Motor neuron (in vitro differentiated cells): ENCODE measurements around the gene FBXL13. TPM values are rescaled to one million over a fixed set of nuclear protein-coding genes. Genes with fewer than 3 reads are reported as not detected.
"Not testable (repeated sequence)": the region's sequence is repeated elsewhere in the genome, so short reads cannot be mapped to it uniquely, and the experiment has no call there.

Source experiments
- ATAC-seq, 8 experiments: fragments of 200-7000 bp; cut with Tn5 transposase; replicated peaks in 6 of 8; 2 replicates each; pipeline ENCODE4 v1.8.0; 2021; ENCODE audit warnings: mild to moderate bottlenecking in 8 of 8, moderate library complexity in 8 of 8
- H3K27ac ChIP-seq, 2 donors: fragments of 250-450 bp; sonication (Bioruptor Pico); 2 replicates each; pipeline ENCODE4 v1.9.0; 2021; ENCODE audit warnings: antibody characterized with exemption in 2 of 2, mild to moderate bottlenecking in 2 of 2, moderate library complexity in 1 of 2
- H3K4me1 ChIP-seq, 2 donors: fragments of 250-450 bp; sonication (Bioruptor Pico); replicated peaks in 1 of 2; 2 replicates each; pipeline ENCODE4 v1.6.1; 2021; ENCODE audit warnings: antibody characterized with exemption in 2 of 2, mild to moderate bottlenecking in 2 of 2, moderate library complexity in 1 of 2
- H3K4me3 ChIP-seq, 5 donors: fragments of 250-450 bp; sonication (Bioruptor Pico); 2 replicates each; pipeline ENCODE4 v1.9.0; 2021; ENCODE audit warnings: antibody characterized with exemption in 5 of 5, mild to moderate bottlenecking in 5 of 5, moderate library complexity in 4 of 5
- WGBS, 10 experiments: fragments of 450-650 bp; shearing (Covaris generic); methylation state at CpG; one replicate each; pipeline ENCODE4 v1.0.0; 2022; 5-methylcytosine and 5-hydroxymethylcytosine counted together
- in situ Hi-C, 9 experiments: fragments of 400-800 bp; cut with MboI; loops; one replicate each; pipeline ENCODE4 v1.15.0; 2021; ENCODE audit warnings: low sequenced_read_pairs in 9 of 9, low pct_unique_long_range_greater_than_20kb in 2 of 9; ENCODE audit not compliant: unreplicated experiment in 9 of 9
- total RNA-seq, 8 experiments: library from RNA; unstranded; fragments of 300-600 nt; gene quantifications; 2 replicates each; pipeline versions ENCODE4 v1.2.3 to v1.2.4, GENCODE V29; 2022

The FBXL13 gene
- total RNA-seq, 8 experiments from 2014 or later, result 1.2 to 10.1 (median 3.1) TPM

- H3K4me1 ChIP-seq, result no peaks in the 10 kb centered on the region
- in situ Hi-C loops, result no loop called here
- H3K4me3 ChIP-seq, result no peak overlapping the region
- no peak for ATAC-seq
- WGBS, 10 experiments, result 100% methylated on average over 1 of the region's 5 CpGs; no CpG with 5 or more reads in 8 of the 10 experiments
- no peak overlapping the region for H3K27ac ChIP-seq
Observed at GRCh38 chr7:103009466-103010185, 65.0 kb downstream of the FBXL13 start.

- Histone ChIP-seq H3K27ac (no peak overlapping the region), H3K4me3 (no peak overlapping the region), H3K4me1 (no peaks in the 10 kb centered on the region)
- ATAC-seq, result no peak
- 13 to 83% methylated on average over 1 of the region's 1 CpG; no CpG with 5 or more reads in 8 of the 10 experiments for WGBS, 10 experiments
- in situ Hi-C loops, result no loop called here
Observed at GRCh38 chr7:103003004-103003403, 71.6 kb downstream of the FBXL13 start.

- WGBS, 10 experiments, result 17 to 100% (median 80%) methylated on average over 1 to 2 of the region's 2 CpGs; no CpG with 5 or more reads in 1 of the 10 experiments
- no peak overlapping the region for H3K4me3 ChIP-seq
- H3K4me1 ChIP-seq, result no peaks in the 10 kb centered on the region
- in situ Hi-C loops, result no loop called here
- ATAC-seq, result no peak
- no peak overlapping the region for H3K27ac ChIP-seq
Observed at GRCh38 chr7:103001210-103001609, 73.4 kb downstream of the FBXL13 start.

GRCh38 chr7:102996957-102997356 lies 77.6 kb downstream of the FBXL13 start:
- WGBS, 10 experiments, result 61 to 98% (median 90%) methylated on average over 2 to 5 of the region's 5 CpGs; no CpG with 5 or more reads in 1 of the 10 experiments
- no peak overlapping the region for H3K27ac ChIP-seq
- H3K4me1 ChIP-seq, result no peaks in the 10 kb centered on the region
- in situ Hi-C loops, result no loop called here
- no peak overlapping the region for H3K4me3 ChIP-seq
- no peak for ATAC-seq

GRCh38 chr7:102995609-102996008 lies 79.0 kb downstream of the FBXL13 start:
- H3K4me3 ChIP-seq, ATAC-seq, in situ Hi-C loops, H3K4me1 ChIP-seq, H3K27ac ChIP-seq: not testable (repeated sequence)
- 95 to 100% (median 100%) methylated on average over 1 to 5 of the region's 5 CpGs; no CpG with 5 or more reads in 3 of the 10 experiments for WGBS, 10 experiments

GRCh38 chr7:102994567-102994966 lies 80.0 kb downstream of the FBXL13 start:
- H3K27ac ChIP-seq, result no peak overlapping the region
- H3K4me1 ChIP-seq, result no peaks in the 10 kb centered on the region
- in situ Hi-C loops, result no loop called here
- no peak for ATAC-seq
- 17 to 100% (median 85%) methylated on average over 1 to 3 of the region's 3 CpGs; no CpG with 5 or more reads in 1 of the 10 experiments for WGBS, 10 experiments
- no peak overlapping the region for H3K4me3 ChIP-seq

- Histone ChIP-seq H3K27ac (no peak overlapping the region), H3K4me1 (no peaks in the 10 kb centered on the region), H3K4me3 (no peak overlapping the region)
- WGBS, 10 experiments, result 0 to 62% (median 39%) methylated on average over 1 of the region's 1 CpG; no CpG with 5 or more reads in 2 of the 10 experiments
- in situ Hi-C loops, result no loop called here
- no peak for ATAC-seq
Observed at GRCh38 chr7:102993718-102994029, 80.9 kb downstream of the FBXL13 start.

- 0 to 92% (median 60%) methylated on average over 1 to 2 of the region's 2 CpGs; no CpG with 5 or more reads in 1 of the 10 experiments for WGBS, 10 experiments
- H3K27ac ChIP-seq, result no peak overlapping the region
- in situ Hi-C loops, result no loop called here
Observed at GRCh38 chr7:102992938-102993717, 81.5 kb downstream of the FBXL13 start.

GRCh38 chr7:102992509-102992937 lies 82.1 kb downstream of the FBXL13 start:
- H3K4me3 ChIP-seq, result no peak overlapping the region

More at GRCh38 chr7:102992938-102993717, 81.5 kb downstream of the FBXL13 start:
- Histone ChIP-seq H3K4me3 (no peak overlapping the region), H3K4me1 (no peaks in the 10 kb centered on the region)
- ATAC-seq, result peak in 1 of 8 experiments; percentile 8

GRCh38 chr7:102991540-102992214 lies 82.9 kb downstream of the FBXL13 start:
- peak; percentile 57 to 99 (median 93) for ATAC-seq
- Histone ChIP-seq H3K4me1 (no peaks in the 10 kb centered on the region), H3K27ac (no peak overlapping the region), H3K4me3 (no peak overlapping the region)
- in situ Hi-C loops, result no loop called here
- WGBS, 10 experiments, result 20 to 74% (median 57%) methylated on average over 1 to 2 of the region's 2 CpGs; no CpG with 5 or more reads in 1 of the 10 experiments

More at GRCh38 chr7:102992509-102992937, 82.1 kb downstream of the FBXL13 start:
- H3K4me1 ChIP-seq, result no peaks in the 10 kb centered on the region
- ATAC-seq, result no peak
- WGBS, 10 experiments, result 74 to 100% (median 88%) methylated on average over 1 to 5 of the region's 5 CpGs; no CpG with 5 or more reads in 4 of the 10 experiments
- in situ Hi-C loops, result no loop called here
- H3K27ac ChIP-seq, result no peak overlapping the region

- in situ Hi-C loops, result no loop called here
- Histone ChIP-seq H3K27ac (no peak overlapping the region), H3K4me1 (no peaks in the 10 kb centered on the region), H3K4me3 (no peak overlapping the region)
- ATAC-seq, result peak in 1 of 8 experiments; percentile 6
Observed at GRCh38 chr7:102991077-102991539, 83.5 kb downstream of the FBXL13 start.

- H3K4me1 ChIP-seq, result no peaks in the 10 kb centered on the region
- ATAC-seq, result no peak
- in situ Hi-C loops, result no loop called here
- no peak overlapping the region for H3K27ac ChIP-seq
- WGBS, 10 experiments, result 29 to 89% (median 66%) methylated on average over 1 to 2 of the region's 2 CpGs
- H3K4me3 ChIP-seq, result no peak overlapping the region
Observed at GRCh38 chr7:102990642-102991041, 84.0 kb downstream of the FBXL13 start.
